HL-60 (cell line): ENCODE measurements around the gene DDX55.

Source experiments
- GABPA ChIP-seq: IDR thresholded peaks from 2 replicates; pipeline ENCODE4 v1.6.1; 2012; ENCODE audit warnings: low read depth
- POLR2AphosphoS5 ChIP-seq: IDR thresholded peaks from 2 replicates; pipeline ENCODE4 v1.6.1; 2012; ENCODE audit warnings: low read depth
- SPI1 ChIP-seq: IDR thresholded peaks from 2 replicates; pipeline ENCODE4 v1.6.1; 2012; ENCODE audit warnings: low read depth, mild to moderate bottlenecking, borderline replicate concordance
- TF ChIP-seq, protein P1 (sequence below): IDR thresholded peaks from one replicate; pipeline ENCODE4 v1.5.1; 2011; ENCODE audit warnings: low read length, control low read depth, inconsistent platforms; ENCODE audit not compliant: insufficient read depth
- TF ChIP-seq, protein P2 (sequence below): IDR thresholded peaks from 2 replicates; pipeline ENCODE4 v1.6.1; 2012; ENCODE audit warnings: low read depth; ENCODE audit not compliant: insufficient replicate concordance

DNA sequence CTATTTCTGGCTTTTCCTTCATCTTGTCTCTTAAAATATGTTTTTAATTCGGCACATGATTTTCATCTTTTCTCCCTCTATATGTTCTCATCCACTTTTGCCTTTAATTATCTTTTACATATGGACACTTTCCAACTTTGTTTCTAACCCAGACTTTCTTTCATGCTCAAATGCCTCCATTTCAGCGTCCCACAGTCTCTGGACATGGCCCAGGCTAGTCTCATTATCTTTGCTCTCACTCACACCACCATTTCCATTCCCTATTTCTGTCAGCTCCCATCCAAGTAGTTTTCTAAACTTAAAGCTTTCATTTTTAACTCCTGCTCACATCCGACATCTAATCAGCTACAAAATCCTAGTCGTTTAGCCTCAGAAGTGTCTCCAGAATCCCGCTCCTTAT is 46.5 kb downstream of the DDX55 start:
- TF ChIP-seq POLR2AphosphoS5 (no peak), GABPA (no peak), SPI1 (no peak)
- TF ChIP-seq, protein P1, sequence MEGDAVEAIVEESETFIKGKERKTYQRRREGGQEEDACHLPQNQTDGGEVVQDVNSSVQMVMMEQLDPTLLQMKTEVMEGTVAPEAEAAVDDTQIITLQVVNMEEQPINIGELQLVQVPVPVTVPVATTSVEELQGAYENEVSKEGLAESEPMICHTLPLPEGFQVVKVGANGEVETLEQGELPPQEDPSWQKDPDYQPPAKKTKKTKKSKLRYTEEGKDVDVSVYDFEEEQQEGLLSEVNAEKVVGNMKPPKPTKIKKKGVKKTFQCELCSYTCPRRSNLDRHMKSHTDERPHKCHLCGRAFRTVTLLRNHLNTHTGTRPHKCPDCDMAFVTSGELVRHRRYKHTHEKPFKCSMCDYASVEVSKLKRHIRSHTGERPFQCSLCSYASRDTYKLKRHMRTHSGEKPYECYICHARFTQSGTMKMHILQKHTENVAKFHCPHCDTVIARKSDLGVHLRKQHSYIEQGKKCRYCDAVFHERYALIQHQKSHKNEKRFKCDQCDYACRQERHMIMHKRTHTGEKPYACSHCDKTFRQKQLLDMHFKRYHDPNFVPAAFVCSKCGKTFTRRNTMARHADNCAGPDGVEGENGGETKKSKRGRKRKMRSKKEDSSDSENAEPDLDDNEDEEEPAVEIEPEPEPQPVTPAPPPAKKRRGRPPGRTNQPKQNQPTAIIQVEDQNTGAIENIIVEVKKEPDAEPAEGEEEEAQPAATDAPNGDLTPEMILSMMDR = no peak
- TF ChIP-seq, protein P2, sequence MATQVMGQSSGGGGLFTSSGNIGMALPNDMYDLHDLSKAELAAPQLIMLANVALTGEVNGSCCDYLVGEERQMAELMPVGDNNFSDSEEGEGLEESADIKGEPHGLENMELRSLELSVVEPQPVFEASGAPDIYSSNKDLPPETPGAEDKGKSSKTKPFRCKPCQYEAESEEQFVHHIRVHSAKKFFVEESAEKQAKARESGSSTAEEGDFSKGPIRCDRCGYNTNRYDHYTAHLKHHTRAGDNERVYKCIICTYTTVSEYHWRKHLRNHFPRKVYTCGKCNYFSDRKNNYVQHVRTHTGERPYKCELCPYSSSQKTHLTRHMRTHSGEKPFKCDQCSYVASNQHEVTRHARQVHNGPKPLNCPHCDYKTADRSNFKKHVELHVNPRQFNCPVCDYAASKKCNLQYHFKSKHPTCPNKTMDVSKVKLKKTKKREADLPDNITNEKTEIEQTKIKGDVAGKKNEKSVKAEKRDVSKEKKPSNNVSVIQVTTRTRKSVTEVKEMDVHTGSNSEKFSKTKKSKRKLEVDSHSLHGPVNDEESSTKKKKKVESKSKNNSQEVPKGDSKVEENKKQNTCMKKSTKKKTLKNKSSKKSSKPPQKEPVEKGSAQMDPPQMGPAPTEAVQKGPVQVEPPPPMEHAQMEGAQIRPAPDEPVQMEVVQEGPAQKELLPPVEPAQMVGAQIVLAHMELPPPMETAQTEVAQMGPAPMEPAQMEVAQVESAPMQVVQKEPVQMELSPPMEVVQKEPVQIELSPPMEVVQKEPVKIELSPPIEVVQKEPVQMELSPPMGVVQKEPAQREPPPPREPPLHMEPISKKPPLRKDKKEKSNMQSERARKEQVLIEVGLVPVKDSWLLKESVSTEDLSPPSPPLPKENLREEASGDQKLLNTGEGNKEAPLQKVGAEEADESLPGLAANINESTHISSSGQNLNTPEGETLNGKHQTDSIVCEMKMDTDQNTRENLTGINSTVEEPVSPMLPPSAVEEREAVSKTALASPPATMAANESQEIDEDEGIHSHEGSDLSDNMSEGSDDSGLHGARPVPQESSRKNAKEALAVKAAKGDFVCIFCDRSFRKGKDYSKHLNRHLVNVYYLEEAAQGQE = no peak
